ENCODE results near the gene CIB1. TPM values are rescaled to one million over a fixed set of nuclear protein-coding genes. Genes with fewer than 3 reads are reported as not detected.

CIB1 gene
- total and polyA plus RNA-seq, 10 of the 15 experiments (the other 5 are each of a cell fraction or from before 2014, with no cell fraction given): 10.8 to 155 (median 81.9) TPM

GRCh38 chr15:90208356-90208755, 25.4 kb downstream of the CIB1 start (continued):
- no peak for TF ChIP-seq CBX3 (IDR thresholded peaks at IDR 0.05; ENCODE audit: borderline replicate concordance, low read depth)
- TF ChIP-seq RBBP5 (conservative IDR thresholded peaks at IDR 0.05): no peak
- no peak for TF ChIP-seq EP300 (IDR thresholded peaks at IDR 0.05; ENCODE audit: borderline replicate concordance in 1 of 2, control insufficient read depth in 1 of 2, low read depth in 2 of 2, low read length in 2 of 2)
- TF ChIP-seq USF1 (IDR thresholded peaks at IDR 0.05; ENCODE audit: borderline replicate concordance, extremely low read length, insufficient read depth, low read depth, low read length): no peak
- TF ChIP-seq WRNIP1 (IDR thresholded peaks at IDR 0.05; ENCODE audit: borderline replicate concordance, low read depth, low read length): no peak
- no peak for TF ChIP-seq ZBED1 (IDR thresholded peaks at IDR 0.05; ENCODE audit: borderline replicate concordance)
- no peak for TF ChIP-seq SUPT20H (IDR thresholded peaks at IDR 0.05; ENCODE audit: borderline replicate concordance, control insufficient read depth, low read depth, low read length)
- no peak for TF ChIP-seq MEF2A (IDR thresholded peaks at IDR 0.05; ENCODE audit: insufficient read depth, low read depth, low read length)
- no peak for TF ChIP-seq GATAD2B (conservative IDR thresholded peaks at IDR 0.05; ENCODE audit: low read depth)

DNA sequence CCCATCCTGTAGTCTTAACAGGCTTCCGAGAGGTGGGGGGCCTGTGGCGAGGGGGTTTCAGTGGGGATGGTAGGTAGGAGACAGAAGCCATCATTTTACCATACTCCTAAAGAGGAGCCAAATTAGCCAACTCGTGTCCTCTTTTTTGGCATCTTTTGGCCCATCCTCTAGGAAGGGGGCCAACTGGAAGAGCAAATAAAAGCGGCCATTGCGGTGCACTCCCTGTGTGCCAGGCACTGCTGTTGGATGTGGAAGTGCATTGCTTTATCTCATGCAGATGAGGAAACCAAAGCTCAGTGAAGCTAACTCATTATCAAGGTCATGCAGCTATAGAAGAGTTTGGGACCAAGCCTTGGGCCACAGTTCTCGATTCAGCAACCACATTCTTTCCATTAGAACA, 26.5 kb downstream of the CIB1 start:
- H3K27me3 ChIP-seq (replicated peaks in 1 of 2; ENCODE audit: control insufficient read depth in 2 of 2, insufficient read depth in 2 of 2, low read length in 1 of 2): no peaks in the 10 kb centered on the region
- no peaks in the 10 kb centered on the region for H3K9me3 ChIP-seq (replicated peaks; ENCODE audit: control insufficient read depth, insufficient read depth, low read length)
- peaks cover 19% of the 10 kb centered on the region for H3K4me1 ChIP-seq (ENCODE audit: control insufficient read depth, insufficient read depth, low read length)
- no peaks in the 10 kb centered on the region; the same call in none of the 2 replicates for H3K79me2 ChIP-seq (ENCODE audit: control insufficient read depth, insufficient read depth, low read length)
- TF ChIP-seq SP1 (IDR thresholded peaks at IDR 0.05; ENCODE audit: low read depth, low read length) (no peak), ZBED1 (IDR thresholded peaks at IDR 0.05; ENCODE audit: borderline replicate concordance) (no peak), ZZZ3 (IDR thresholded peaks at IDR 0.05; ENCODE audit: control insufficient read depth, insufficient read length, low read depth) (no peak), CEBPB (IDR thresholded peaks at IDR 0.05; ENCODE audit: borderline replicate concordance in 1 of 2, low read depth in 2 of 2, low read length in 2 of 2) (no peak)
- ChIA-PET SMC1A (ENCODE audit: uncharacterized antibody, unreplicated experiment) (interaction anchor here (1.1 to 2.3 kb wide), 4 partner anchors 12 to 91 kb away, joined by 3 to 8 read pairs (median 4); no protein-coding TSS in a partner anchor), CTCF (interaction anchor here (0.6 to 1.4 kb wide), 2 partner anchors 44 to 61 kb away, joined by 3 read pairs; no protein-coding TSS in a partner anchor), RAD21 (ENCODE audit: unreplicated experiment) (interaction anchor here (2.4 to 3.7 kb wide), 2 partner anchors 16 to 46 kb away, joined by 8 to 10 read pairs; no protein-coding TSS in a partner anchor), POLR2A (interaction anchor here (0.6 to 4.2 kb wide), 4 partner anchors 15 to 59 kb away, joined by 3 to 25 read pairs (median 6); partner anchors contain the start of genes CIB1 and GDPGP1)
- intact Hi-C loops (cut with micrococcal nuclease; ENCODE audit: unreplicated experiment): no loop called here
- BruUV-seq (replicated peaks): no TSS peak
- H2AFZ ChIP-seq (ENCODE audit: control insufficient read depth, low read depth, low read length): no peak overlapping the region
- no peak overlapping the region for H3K4me2 ChIP-seq (ENCODE audit: control insufficient read depth, insufficient read depth)
- FAIRE-seq: no peak
- H4K20me1 ChIP-seq (ENCODE audit: control insufficient read depth, insufficient read depth): no peaks in the 10 kb centered on the region; the same call in 1 of the 2 replicates
- H3K9ac ChIP-seq (ENCODE audit: control insufficient read depth, insufficient read depth, low read length): no peak overlapping the region
- WGBS (ENCODE audit: insufficient coverage, insufficient replicate concordance, low lambda C conversion rate, missing lambda C conversion rate): 94% methylated on average over 6 of the region's 6 CpGs
- H3K4me3 ChIP-seq: no peak overlapping the region
- no peak for DNase-seq (ENCODE audit: low read depth, low spot score)
- no peak overlapping the region for H3K27ac ChIP-seq (ENCODE audit: control insufficient read depth, insufficient read depth)
- in situ Hi-C loops (cut with MboI): no loop called here
- no peaks in the 10 kb centered on the region; a peak in 2 of 4 replicates for H3K36me3 ChIP-seq (ENCODE audit: control insufficient read depth in 2 of 2, insufficient read depth in 2 of 2, low read length in 1 of 2)
- ATAC-seq: no peak
